Gastrocnemius medialis (tissue), 4 donors: ENCODE measurements around the gene NPY1R.

Experiments used
- POLR2A ChIP-seq, 2 donors: fragments of 450-650 bp; IDR thresholded peaks; one replicate each; pipeline ENCODE4 v1.6.1; 2017; ENCODE audit warnings: antibody characterized with exemption in 2 of 2, mild to moderate bottlenecking in 2 of 2, moderate library complexity in 2 of 2
- TF ChIP-seq, protein P1 (sequence below), 5 experiments: fragments of 450-650 bp in 3 of 5; fragments of 200-600 bp in 2 of 5; sonication (generic) in 2 of 5; IDR thresholded peaks in 4 of 5; conservative IDR thresholded peaks in 1 of 5; 1 replicate in 4 of 5; 2 replicates in 1 of 5; pipeline ENCODE4 v1.5.1; 2016 to 2019; ENCODE audit warnings: antibody characterized with exemption in 5 of 5, mild to moderate bottlenecking in 3 of 5, moderate library complexity in 3 of 5

DNA sequence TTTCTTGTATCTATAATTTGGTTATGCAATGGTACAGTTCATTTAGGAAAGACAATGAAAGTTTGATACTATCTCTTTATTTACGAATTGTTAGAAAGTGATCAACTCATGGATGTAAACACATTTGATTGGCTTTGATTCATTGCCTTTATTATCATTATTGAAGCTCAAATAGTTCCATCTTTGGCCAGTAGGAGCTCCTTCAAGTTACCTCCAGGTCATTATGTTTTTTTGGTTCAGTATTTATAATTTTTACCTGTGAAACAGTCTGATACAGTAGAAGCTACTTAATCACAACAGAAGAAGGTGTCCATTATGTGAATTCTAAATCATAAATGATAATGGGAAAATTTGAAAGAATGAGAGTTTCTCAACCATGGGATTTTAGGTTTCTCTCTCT lies 23.7 kb upstream of the NPY1R start:
- no peak for TF ChIP-seq POLR2A (IDR thresholded peaks at IDR 0.05)
- TF ChIP-seq, protein P1, sequence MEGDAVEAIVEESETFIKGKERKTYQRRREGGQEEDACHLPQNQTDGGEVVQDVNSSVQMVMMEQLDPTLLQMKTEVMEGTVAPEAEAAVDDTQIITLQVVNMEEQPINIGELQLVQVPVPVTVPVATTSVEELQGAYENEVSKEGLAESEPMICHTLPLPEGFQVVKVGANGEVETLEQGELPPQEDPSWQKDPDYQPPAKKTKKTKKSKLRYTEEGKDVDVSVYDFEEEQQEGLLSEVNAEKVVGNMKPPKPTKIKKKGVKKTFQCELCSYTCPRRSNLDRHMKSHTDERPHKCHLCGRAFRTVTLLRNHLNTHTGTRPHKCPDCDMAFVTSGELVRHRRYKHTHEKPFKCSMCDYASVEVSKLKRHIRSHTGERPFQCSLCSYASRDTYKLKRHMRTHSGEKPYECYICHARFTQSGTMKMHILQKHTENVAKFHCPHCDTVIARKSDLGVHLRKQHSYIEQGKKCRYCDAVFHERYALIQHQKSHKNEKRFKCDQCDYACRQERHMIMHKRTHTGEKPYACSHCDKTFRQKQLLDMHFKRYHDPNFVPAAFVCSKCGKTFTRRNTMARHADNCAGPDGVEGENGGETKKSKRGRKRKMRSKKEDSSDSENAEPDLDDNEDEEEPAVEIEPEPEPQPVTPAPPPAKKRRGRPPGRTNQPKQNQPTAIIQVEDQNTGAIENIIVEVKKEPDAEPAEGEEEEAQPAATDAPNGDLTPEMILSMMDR (IDR thresholded peaks at IDR 0.05 in 4 of 5, conservative IDR thresholded peaks at IDR 0.05 in 1 of 5) = no peak
